GM21381 (cell line): ENCODE measurements around the gene STAM.
A peak's percentile ranks its signal among the peaks of the same experiment; 100 is the strongest.

Source experiments
- ATAC-seq: cut with Tn5 transposase; IDR thresholded peaks from one replicate; pipeline ENCODE4 v1.9.1; 2021; ENCODE audit warnings: mild to moderate bottlenecking, moderate library complexity; ENCODE audit not compliant: unreplicated experiment

STAM gene

DNA sequence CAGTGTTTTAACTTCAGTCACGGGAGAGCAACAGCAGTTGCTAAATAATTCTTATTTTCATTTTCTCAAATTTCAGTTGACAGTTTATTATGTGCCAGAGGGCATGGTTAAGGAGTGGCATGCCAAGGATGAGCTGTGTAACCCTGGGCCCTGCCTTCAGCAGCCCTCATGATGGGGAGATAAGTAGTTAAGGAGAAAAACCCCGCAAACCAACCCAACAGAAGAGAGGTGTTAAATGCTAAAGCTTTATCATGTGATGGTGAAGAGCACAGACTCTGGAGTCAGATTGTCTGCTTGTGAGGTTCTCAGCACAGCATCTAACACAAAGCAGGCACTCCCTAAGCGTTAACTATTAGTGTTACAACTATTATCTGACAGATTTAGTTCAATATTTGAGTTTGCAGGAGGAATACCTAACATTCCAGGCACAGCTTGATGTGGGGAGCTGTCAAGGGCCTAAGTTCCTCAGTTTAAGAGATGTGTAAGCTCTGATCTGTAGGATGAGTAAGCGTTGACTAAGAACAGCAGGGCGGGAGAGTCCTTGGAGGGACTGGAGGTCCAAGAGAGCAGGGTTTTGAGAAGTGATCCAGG lies 29.6 kb downstream of the STAM start:
- no peak for ATAC-seq

DNA sequence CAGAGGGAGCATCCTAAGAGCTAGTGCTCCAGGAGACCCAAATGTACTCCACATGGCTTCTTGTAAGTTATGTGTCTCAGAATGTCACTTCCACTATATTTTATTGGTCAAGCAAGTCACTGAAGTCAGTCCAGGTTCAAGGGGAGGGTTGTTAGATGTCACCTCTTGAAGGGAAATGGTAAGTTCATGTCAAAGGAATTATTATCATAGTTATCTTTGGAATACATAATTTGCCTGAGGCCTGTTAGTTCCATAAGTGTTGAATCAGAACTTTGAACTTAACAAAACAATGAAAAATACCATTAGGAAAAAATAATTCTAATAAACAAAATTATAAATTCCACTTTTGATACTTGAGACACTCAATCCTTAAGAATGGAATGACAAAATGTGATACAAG lies 30.6 kb downstream of the STAM start:
- no peak for ATAC-seq

DNA sequence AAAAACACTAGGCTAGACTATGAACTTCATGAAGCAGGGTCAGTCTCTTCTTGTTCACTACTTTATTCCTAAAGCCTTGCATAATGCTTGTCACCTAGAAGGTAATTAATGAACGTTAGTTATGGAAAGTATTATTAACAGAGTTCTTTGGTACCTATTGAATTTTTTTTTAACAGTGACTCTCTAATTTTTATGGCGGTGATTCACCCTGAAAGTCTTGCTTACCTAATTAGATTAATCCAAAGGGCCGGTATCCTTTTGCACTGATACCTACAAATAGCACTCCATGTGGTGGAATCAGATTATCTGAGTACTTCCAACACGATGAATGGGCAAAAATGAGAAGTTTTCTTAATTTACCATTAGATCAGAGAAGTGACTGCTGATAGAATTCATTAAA lies 31.7 kb downstream of the STAM start:
- ATAC-seq = no peak

DNA sequence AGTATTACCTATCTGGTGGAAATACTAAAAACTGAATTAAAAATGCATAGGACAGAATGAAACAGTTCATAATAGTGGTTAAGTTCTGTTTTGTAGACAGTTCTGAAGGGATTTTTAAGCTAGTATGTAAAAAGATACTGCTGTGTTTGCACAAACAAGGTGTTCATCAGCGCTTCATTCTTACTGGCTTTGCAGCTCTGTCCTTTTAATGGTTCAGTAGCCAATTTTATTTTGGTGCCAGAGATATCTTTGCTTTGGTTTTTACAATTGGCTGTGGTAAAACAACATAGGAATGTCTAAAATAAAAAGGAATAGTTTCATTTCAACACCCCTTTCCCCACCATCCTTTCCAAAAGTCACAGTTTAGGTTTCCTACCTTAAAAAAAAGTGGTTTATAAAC lies 33.0 kb downstream of the STAM start:
- ATAC-seq = no peak

DNA sequence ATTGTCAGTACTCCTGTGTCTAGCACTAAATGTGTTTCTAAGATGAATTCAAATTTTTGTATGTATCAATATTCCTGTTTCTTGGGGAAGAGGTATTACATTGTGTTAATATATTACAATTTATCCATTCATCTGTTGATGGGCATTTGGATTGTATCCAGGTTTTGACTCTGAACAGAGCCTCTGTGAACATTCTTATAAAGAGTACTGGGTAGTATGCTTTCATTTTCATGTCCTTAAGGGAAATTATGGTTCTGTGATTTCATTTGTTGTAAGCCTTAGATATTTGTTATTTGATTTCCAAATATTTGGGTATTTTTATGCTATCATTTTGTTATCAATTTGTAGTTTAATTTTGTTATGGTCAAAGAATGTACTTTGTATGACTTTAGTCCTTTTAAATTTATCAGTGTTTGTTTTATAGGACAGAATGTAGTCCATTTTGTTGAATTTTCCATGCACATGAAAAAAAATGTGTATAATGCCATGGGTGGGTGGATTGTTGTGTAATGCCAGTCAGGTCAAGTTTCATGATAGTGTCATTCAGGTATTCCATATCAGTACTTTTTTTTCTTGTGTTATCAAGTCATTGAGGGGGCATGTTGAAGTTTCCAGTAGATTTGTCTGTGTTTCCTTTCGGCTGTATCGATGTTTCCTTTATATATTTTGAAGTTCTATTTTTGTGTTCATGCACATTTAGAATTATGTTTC lies 38.4 kb downstream of the STAM start:
- ATAC-seq = no peak

DNA sequence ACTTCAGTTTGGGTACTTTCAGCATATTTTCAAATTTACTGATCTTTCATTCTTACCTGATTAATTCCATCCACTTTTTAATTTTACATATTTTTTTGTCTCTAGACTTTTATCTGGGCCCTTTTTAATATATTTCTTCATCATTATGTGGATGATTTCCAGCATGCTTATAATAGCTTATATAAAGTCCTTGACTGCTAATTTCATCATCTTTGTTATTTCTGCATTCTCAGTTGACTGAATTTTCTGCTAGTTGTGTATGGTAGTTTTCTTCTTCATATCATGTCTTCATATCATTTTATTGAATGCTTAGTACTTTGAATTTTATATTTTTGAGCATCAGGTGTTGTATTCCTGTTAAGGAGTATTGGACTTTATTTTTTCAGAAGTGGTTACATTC lies 39.6 kb downstream of the STAM start:
- ATAC-seq = no peak

DNA sequence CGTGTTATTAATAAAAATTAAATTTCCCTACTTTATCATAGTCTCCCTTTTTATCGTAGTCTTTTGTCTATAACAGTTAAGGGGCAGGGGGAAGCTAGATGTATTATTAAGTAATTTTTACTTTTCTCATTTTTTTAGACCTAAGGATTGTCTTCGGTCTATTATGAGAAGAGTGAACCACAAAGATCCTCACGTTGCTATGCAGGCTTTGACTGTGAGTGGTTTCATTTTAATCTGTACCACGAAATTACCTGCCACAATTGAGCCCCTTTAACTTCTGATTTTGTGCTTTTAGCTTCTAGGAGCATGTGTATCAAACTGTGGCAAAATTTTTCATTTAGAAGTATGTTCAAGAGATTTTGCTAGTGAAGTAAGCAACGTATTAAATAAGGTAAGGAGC lies 40.6 kb downstream of the STAM start:
- ATAC-seq = peak; percentile 55

DNA sequence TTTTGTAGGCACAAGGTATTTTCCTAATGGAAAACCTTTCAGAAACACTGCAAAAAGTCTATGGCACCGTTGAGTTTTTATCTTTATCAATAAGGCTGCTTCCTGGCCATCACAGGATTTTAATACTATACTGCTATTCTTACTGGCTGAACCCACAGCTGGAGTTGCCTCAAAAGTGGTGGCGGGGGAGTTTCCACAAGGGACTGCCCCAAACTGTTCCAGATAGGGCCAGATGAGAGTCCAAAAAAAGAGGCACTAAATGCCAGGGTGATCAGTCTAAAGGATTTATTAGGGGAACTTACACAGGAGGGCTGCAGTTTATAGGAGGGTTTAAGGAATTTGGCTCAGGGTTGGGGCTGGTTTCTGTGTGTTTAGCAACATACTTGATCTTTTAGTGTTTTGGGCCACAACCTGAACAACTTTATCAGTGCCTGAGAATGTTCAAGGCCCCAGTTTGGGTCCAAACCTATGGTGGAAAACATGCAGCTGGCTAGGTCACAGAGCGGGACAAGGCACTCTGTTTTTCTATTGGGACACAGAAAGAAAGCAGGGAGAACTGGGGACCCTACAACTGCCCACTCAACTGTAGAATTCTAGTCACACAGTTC lies 41.4 kb downstream of the STAM start:
- peak; percentile 54 for ATAC-seq

DNA sequence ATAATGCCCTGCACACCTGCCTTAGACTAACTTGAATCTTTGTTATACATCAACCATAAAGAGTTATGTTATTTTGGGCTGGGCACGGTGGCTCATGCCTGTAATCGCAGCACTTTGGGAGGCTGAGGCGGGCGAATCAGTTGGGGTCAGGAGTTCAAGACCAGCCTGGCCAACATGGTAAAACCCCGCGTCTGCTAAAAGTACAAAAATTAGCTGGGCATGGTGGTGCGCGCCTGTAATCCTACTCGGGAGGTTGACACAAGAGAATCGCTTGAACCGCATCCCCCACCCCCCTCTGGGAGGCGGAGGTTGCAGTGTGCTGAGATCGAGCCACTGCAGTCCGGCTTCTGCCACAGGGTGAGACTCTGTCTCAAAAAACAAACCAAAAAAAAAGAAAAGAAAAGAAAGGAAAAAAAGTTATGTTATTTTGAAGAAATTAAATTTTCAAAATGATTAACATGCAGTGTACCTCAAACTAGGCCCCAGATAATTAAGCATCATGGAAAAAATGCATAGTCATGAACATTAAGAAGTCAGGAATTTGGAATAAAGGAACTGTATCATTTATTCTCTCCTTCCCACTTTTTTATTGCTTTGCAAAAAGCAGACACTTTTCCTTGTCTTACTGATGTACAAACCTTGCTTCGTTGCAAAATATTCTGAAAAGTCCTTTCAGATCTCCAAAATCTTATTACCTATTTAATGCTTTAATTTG lies 43.3 kb downstream of the STAM start:
- ATAC-seq = no peak

DNA sequence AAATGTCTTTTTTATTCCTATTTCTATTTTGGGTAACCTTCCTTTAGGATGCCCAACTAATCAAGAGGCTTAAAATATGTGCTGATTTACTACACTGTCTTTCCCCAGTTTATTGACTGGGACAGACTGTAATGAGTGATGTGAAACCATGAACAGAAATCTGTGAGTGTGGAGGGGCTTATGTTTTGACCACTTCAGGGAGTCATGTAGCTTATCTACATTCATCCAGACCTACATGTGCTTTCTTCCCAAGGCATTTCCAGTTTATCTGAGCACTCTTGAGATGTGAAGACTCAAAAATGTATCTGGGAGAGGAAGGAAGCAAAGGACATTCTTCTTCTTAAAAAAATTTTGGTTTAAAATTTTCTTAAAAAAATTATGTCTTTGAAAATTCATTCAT lies 45.2 kb downstream of the STAM start:
- no peak for ATAC-seq

DNA sequence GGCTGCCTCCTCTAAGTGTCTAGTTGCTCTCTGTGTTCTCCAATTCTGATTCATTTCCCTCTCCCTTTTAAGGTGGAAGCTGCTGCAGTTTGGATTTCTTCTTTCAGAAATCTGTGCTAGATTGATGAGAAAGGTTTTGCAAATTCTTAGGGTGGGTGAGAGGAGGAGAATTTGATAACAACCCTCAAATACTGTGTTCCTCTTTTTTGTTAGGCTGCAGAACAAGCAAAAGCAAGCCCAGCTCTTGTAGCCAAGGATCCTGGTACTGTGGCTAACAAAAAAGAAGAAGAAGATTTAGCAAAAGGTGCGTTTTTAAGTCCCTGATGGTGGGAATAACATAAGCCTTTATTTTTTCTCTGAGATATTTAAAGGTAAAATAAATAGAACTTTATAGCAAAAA lies 49.1 kb downstream of the STAM start:
- no peak for ATAC-seq

DNA sequence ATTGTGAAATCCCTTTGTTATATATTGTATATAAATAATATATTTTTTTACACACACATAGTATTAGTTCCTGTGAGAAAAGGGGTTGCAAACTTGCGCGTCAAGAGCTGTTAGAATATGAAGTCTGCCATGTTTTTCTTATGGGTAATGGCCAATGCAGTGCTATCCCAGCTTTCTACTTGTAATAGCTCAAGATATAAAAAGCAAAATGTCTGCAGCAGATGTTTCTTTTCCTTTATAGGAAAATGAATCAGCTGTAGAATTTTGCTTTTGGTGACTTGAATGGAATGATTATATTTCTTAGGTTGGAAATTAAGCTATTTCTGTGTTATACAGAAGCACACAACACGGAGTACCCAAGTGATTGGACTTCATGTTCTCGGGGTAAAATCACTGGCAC lies 54.7 kb downstream of the STAM start:
- no peak for ATAC-seq

DNA sequence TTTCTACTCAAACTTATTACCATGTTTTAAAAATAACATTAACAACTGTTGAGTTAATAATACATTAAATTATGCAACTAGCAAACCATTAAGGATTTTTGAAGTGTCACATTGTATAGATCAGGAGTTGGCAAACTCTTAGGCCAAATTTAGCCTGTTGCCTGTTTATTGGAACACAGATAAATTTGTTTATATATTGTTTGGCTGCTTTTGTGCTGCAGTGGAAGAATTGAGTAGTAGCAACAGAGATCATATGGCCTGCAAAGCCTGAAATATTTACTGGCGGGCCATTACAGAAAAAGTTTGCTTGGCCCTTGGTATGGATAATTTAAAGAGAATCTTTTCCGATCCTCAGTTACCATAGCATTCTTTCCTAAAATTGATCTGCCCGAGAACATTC lies 57.4 kb downstream of the STAM start:
- no peak for ATAC-seq

DNA sequence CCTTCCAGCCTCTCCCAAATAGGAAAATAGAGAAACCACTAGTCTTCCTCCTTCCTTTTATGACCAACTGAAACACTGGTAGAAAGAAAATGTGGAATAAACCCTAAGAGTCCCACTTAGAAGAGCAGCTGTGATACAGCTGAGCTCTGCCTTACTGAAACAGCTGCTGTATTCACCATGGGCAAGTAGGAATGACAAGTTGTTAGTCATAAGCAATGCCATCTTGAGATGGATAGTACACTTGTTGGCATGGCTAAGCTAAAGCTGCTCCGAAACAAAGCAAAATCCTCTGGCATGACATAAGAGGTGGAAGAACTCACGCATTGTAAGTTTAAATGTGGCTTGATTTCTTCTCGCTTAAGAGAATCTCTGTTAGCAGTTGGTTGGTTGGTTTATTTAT lies 59.8 kb downstream of the STAM start:
- ATAC-seq = no peak

DNA sequence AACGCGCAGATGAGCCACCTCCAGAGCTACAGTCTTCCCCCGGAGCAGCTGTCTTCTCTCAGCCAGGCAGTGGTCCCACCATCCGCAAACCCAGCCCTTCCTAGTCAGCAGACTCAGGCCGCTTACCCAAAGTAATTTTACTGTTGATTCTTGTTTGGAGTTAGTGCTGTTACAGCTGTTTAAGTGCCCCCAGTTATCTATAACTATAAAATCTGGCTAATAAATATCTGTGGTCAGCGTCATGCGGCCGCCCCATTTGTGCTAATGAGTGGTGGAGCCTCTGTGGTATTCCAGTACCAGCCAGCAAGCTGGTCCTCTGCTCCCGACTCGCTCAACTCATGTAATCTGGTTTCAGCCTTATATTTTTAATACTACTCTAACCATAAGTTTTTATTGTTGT lies 64.9 kb downstream of the STAM start:
- no peak for ATAC-seq

DNA sequence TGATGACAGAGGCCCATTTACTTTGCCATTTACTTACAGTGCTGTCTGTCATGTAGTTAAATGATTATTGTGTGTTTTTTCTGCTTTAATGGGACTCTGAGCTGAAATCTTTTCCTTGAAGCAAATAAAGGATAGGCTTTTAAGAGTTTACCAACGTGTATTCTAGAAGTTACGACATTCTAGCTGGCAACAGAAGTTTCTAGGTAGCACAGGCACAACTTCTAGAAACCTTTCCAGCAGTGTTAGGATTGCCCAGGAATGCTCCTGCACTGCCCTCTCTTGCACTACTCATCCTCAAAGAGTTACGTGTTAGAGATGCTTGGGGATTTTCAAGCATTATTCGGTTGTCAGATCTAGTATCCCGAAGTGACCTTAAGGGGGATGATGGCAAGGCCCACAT lies 65.5 kb downstream of the STAM start:
- ATAC-seq = no peak

DNA sequence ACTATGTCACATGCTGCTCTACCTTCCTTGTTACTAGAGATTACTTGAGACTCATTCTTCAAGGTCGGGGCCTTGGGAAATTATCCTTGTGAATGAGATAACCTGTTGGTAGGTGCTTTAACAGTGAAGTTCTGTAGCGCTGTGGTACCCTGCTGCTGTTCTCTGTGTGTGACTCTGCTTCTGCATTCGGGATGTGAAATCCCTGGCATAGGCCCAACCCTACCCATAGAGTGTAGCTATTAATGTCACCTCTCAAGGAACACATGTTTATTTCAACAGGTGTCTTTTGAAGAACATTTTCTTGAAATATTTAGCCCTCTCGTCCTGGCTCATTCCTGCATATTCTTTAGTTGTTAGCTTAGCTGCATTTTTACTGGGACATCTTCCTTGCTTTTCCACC lies 66.2 kb downstream of the STAM start:
- no peak for ATAC-seq

DNA sequence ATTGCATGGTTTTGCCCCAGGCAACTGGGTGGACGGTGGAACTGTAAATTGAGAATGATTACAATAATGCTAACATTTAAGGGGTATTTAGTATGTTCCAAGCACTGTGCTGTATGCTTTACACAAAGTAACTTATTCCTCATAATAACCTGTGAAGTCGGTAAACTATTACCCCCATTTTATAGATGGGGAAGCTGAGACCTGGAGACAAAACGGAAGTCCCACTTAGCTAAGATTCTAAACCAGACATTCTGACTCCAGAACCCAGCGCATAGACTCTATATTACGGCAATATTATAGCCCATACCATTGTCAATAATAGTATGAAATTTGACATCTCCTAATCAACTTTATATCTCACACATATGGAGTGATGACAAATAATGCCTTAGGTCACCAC lies 68.1 kb downstream of the STAM start:
- no peak for ATAC-seq

DNA sequence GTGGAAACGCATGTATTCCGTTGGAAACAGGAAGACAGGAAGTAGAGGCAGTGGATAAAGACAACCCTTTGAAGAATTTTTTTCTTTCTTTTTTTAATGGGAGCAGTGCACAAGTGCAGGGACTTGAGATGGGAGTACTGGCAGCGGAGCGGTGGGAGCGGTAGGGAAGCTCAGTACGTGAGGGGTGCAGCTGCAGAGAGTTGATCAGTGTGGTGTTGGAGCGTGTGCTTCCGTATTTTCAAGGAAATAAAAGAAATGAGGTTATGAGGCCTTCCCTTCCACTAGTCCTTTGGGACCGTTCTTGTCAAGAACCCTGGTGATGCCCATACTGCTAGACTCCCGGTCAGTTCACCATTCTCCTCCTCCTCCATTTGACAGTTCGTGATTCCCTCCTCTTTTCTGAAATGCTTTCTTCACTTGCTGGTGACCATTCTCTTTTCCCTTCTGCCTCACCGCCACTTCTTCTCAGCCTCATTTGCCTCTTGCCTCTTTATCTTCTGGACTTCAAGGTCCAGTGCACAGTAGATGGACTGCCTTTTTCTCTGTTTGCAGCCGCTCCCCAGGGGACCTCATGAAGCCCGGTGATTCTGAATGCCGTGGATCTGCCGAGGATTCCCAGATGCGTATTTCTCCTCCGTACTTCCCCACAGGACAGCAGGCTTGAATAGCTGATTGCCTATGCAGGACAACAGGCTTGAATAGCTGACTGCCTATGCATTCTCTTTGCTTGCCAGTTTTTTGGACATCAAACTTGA lies 68.9 kb downstream of the STAM start:
- ATAC-seq = no peak

DNA sequence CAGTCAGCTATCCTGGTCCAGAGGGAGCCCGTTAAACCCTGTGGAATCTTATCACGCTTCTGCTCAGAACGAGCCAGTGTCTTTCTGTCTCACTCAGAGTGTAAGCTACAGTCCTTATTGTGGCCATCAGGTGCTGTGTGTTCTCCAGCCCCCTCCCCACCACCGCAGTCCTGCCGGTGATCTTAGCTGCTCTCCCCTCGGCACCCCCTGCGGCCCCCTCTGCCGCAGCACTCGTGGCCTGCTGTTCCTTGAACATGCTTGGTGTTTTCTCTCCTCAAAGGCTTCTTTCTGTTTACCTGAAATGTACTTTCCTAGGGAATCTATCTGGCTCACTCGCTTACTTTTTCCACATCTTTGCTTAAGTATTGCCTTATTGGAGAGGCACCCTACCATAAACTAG lies 69.8 kb downstream of the STAM start:
- no peak for ATAC-seq

DNA sequence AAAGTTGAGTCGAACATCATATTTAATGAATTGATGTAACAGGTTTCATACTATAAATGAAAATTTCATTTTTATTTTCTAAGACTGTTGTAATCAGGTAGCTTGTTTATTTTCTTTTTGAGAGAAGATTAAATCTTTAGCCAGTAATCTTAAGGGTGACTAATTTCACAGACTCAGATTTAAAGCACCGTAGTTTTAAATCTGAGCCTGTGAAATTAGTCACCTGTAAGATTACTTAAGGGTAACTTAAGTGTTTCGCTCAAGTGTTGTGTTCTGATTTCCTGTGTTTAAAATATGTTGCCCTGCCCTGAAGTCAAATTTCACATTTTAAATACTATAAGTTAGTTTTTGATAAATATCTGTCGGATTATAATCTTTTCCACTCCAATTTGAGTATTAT lies 72.2 kb downstream of the STAM start:
- no peak for ATAC-seq
